NCI-H2029 (cell line): ENCODE measurements around the gene RNF166.

Source experiments
- DNase-seq: peaks from one replicate; lab custom pipeline; 2025; lab: John Stamatoyannopoulos, UW

Gene RNF166

DNA sequence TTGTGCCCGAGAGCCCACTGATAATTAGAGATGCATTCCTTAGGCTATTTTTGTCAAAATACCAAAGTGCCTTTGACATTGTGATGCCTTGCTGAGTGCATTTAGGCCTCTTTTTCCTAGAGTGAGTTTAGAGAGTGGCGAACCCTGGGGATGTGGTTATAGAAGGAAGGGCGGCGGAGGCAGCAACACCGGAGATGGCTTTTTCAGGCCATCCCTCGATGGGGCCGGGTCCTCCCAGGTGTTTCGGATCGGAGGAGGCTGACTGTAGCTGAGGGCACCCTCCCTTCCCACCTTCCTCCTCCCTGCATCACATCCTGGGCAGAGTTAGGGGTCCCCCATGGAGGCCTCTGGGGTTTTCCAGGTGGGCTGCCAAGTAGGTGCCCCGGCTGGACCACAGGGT lies 13.3 kb downstream of the RNF166 start:
- no peak for DNase-seq

DNA sequence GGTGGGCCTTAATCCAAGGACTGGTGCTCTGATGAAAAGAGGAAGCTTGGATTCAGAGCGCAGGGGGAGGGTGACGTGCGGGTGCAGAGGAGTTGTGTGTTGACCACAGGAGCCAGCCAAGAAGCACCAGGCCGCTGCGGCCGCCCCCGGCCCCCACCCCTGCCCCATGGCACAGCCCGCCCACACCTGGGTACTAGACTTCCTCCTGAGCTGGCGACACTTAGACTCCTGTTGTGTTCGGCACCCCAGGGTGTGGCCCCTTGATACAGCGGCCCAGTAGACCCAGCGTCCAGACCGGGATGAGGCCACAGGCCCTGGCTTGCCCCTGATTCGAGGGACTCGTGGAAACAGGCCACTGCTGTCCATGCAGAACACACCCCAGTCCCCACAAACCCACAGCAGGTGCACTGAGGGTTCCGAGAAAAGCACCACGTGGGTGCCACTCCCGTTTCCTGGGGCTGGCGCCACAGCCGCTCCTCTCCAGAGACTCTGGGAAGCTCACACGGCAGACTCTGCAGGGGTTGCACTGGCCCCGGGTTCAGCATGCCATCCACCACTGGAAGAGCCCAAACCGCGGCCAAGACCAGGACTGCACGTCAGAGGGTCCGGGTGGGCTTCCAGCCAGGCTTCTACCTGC lies 14.2 kb downstream of the RNF166 start:
- no peak for DNase-seq

DNA sequence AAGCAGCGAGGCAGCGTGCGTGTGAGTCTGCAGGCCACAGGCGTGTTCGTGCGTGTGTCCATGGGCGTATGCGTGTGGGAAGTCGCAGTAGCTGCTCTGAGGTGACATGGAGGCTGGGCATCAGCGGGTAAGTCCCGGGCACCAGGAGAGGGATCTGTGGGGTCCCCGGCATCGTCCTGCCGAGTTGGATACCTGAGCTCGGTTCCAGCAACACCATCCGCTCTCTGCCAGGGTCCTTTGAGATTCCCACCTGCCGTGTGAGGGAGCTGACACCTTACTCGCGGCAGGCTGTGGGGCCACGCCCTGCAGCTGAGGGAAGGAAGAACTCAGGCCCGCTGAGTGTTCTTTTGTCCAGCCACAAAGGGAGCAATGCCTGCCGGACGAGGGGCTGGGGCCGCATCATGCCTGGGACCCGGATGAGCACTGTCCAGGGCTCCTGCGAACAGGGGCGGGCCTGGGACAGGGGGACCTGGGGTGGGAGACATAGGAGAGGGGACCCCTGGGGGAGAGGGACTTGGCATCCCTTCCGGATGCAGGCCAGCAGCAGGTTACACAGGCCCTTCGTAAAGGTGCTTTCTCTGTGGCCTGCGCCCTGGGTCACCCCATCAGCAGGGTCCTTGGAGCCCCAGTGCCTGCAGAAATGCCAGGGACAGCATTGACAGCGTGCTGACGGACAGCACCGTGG lies 14.9 kb downstream of the RNF166 start:
- no peak for DNase-seq

DNA sequence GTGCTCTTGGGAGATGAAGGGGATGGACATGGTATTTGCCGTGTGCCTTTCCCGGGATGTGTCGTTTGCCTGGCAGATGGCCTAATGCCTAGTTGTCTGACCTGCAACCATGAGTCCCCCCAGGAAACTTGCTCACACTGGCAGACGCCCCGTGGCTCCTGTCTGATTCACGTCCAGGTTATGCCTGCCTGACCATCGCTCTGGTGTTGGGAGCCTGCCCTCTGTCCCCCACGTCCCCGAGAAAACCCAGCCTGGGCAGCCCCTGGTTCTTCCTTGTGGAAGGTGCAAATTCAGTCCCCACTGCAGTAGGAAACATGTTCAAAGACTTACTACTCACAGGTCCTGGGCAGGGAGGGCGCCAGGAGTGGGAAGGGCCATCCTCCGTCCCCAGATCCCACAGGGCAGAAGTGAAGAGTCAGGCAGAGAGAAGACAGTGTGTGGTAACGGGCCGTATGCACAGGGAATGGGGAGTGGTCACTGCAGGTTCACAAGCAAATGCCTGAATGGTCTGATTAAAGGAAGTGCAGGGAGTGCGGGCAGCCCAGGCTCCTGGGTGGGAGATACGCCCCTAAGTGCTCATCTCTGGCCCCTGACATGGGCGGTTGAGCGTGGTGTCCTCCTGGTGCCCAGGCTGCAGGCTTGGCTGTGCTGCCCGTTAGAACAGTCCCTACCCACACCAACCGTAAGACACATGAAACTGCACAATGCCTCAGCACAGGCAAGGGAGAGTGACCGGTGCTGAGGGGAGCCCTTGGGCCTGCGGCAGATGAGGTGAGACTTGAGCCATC lies 15.7 kb downstream of the RNF166 start:
- no peak for DNase-seq

DNA sequence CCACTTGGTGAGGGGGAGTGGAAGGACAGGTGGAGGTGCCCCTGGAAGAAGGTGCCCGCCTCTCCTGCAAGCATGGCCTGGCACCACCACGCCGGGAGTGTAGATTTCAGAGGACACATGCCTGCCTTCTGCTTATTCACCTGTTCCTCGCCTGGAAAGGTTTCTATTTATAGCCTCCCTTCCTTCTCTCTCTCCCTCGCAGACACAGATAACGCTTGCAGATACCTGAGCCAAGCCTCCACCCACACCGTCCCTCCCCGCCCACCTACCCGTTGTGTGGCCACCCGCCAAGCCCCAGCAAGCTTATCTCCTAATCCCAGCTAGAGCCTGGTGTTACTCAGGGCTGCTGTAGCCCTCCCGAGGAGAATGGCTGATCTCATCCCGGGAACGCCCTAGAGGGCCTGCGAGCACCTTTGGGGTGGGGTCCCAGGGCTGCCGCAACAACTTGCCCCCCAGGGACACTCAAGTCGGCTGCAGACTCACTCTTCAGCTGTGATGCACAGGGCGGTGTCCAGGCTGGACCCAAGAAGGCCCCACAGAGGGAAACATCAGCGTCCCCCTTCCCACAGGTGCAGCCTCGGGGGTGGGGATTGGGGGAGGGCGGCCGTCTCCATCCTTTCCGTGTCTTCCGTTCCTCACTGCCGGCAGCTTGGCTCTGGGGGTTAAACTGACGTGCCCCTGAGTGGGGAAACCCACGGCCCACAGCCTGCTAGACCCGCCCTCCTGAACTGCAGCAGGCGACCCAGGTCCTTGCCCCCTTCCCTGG lies 18.0 kb downstream of the RNF166 start:
- DNase-seq = peak; percentile 76

DNA sequence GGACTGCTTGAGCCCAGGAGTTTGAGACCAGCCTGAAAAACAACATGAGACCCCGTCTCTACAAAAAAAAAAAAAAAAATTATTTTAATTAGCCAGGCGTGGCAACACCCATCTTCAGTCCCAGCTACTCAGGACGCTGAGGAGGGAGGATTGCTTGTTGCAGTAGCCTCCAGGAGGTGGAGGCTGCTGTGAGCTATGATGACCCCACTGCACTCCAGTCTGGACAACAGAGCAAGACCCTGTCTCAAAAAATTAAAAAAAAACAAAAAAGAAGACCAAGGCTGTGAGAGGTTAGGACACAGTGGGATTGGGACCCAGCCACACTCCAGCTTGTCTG lies 18.6 kb downstream of the RNF166 start:
- no peak for DNase-seq

DNA sequence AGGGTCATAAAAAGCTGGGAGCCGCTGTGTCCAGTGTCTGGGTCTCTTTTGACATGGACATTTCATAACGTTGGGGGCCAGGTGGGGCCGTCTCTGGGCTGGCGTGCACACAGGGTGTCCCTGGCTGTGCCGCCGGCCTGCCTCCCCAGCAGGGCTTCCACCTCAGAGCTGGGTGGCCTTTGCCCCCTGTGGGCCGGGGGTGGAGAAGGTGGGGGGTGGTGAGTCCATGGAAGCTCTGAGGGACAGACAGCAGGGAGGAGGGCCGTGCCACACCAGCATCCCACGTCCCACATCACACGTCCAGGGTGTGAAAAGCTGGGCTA lies 19.0 kb downstream of the RNF166 start:
- no peak for DNase-seq

DNA sequence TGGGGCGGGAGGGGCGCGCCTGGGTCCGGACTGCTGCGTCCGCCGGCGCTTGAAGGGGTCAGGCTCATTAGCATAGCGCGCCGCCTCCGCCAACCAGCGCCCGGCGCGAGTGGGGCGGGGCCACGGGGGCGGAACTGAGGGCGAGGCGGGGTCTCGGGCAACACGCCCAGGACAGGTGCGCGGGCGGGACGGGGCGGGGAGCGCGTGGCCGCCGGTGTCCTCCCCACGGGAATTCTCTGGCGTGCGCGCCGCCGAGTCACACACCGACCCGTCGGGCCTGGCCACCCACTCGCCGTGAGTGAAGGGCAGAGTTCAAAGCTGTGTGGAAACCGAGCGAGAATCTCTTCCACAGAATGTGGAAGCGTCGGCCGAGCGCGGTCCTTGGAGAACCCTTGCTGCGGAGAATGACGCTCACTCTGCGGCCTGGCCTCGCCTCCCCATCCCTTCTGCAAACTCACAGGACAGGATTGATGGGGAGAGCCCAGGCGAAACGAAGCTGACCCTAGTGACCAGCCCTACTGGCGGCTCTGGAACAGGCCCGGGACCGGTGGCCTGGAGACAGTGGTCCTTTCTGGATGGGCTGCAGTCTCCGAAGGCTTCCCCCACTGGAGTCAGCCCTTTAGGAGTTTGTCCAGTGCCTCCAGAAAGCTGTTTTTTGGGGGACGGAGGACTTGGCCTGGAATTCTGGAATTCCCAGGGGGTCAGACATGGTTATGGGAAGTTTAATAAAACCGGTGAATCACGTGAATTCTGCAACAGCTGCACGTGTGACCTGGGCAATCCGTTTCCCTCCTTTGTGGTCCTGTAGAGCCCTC lies 19.6 kb downstream of the RNF166 start, which contains the start of gene SNAI3:
Gene SNAI3 (minus strand): TSS at position 69 of the 815 bp plus-strand sequence. CDS start 101 bp downstream, outside the sequence.
- DNase-seq = peak; percentile 47

DNA sequence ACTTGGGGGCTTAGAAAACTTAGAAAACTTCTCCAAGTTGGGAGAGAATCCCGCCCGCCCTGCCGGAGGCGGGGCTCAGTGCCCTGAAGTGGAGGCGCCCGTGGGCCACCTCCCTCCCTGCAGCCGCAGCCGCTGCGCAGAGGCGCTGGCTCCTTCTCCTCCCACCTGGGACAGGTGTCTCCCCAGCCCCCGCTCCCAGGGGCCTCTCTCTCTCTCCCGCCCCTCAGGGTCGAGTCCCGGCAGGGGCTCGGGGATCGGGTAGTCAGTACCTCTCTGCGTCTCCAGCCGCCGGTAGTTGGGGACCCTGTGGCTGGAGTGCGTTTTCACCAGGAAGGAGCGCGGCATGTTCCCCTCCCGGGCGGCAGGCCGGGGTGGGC lies 20.2 kb downstream of the RNF166 start:
- peak; percentile 35 for DNase-seq

DNA sequence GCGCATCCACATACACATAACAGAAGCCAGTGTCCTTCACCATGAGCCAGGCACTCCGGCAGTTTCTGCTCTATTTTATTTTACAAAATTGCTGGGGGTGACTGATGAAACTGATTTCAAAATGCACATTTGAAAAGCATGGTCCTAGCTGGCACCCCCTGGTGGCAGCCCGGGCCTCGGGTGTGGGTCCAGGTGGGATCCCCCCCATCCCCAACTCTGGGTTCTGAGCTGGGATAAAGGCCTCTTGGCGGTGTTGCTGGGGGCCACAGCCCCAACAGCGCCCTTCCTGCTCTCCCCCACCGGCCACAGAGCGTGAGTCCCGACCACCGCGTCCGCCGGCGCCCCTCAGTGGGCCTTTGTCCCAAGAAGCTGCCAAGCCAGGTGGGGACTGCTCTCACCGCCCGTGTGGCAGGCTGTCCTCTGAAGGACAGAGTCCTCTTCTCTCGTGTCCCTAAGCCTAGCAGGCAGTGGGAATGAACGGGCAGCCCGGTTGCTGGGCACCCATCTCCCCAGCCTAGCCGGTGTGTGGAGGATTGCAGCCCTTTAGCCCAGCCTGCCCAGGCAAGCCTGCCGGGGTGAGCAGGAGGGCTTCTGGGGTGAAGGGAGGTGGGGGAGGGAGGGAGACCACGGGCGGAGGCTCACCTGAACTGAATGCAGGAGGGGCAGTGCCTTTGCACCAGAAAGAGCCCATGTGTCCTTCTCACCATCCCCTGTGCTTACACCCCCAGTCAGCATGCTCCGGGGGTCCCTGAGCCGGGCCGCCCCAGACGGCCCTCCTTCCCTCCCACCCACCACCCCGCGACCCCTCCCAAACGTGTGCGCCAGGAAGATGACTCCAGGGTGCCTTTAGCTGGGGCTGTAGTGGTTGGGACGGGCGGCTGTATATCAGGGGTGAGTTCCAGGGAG lies 20.8 kb downstream of the RNF166 start:
- DNase-seq = no peak

DNA sequence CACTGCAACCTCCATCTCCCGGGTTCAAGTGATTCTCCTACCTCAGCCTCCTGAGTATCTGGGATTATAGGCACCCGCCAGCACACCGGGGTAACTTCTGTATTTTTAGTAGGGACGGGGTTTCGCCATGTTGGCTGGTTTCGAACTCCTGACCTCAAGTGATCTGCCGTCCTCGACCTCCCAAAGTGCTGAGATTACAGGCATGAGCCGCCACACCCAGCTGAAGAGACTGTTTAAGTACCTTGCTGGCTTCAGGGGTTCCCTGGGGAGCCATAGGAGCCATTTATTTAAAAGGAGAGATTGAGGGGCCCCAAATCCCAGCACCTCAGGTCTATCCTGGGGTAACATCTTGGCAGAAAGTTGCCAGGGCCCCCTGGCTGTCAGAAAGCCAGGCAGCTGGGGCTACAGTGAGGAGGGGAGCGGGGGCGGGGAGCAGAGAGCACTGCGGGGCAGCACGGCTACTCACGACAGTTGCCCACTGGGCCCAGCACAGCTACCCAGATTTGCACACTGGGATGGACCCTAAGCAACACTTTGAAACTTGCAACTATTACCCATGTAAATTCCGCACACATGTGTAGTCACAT lies 21.5 kb downstream of the RNF166 start:
- no peak for DNase-seq

DNA sequence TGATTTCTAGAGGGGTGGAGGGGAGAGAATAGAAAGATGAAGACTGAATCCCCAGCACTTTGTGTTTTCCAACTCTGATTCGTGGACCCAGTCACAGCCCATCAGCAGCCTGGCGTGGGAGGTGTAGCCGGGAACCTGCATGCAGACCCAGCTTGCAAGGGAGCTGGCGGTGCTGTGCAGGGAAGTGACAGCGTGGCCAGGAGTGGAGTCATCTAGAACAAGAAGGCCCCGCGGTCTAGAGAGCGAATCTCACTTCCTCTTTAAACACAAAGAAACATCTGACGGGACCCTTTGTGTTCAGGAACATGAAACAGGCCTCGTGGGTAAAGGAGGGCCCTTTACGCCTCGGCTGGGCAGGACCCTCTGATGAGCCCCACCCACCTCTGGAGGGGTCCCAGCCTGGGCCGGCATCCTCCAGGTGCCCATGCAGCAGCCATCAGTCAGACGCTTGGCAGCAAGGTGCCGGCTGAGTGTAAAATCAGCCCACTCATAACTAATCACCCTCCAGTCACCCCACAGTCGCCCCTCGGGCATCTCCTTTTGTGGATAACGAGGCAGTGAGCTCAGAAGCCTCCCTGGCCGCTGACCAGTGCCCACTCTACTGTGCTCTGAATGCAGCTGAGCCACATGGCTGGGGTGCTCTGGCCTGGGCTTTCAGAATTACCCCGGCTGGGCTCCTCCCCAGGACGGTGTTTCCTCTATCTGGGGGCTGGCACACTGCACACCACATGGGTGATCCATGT lies 24.3 kb downstream of the RNF166 start:
- no peak for DNase-seq

DNA sequence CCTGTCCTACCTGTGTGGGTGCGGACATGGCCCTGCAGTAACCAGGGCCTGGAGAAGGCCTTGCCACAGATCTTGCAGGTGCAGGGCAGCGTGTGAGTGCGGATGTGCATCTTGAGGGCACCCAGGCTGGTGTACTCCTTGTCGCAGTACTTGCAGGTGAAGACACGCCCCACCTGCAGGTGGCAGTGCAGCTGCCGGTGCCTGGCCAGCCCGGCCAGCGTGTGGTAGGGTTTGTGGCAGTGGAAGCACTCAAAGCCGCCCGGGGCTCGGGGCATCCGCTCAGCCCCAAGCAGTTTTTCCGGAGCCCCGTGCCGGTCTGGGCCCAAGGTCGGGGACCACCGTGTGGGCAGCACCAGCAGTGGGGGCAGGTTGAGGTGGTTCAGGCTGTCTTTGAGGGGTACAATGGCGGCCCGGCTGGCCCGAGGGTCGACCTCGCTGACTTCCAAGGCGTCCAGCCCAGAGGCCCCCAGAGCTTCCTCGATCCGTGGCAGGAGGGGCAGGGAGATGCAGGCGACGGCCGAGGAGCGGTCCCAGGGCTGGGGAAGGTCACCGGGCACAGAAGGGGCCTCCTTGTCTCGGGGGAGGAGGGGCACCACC lies 25.0 kb downstream of the RNF166 start:
- no peak for DNase-seq

DNA sequence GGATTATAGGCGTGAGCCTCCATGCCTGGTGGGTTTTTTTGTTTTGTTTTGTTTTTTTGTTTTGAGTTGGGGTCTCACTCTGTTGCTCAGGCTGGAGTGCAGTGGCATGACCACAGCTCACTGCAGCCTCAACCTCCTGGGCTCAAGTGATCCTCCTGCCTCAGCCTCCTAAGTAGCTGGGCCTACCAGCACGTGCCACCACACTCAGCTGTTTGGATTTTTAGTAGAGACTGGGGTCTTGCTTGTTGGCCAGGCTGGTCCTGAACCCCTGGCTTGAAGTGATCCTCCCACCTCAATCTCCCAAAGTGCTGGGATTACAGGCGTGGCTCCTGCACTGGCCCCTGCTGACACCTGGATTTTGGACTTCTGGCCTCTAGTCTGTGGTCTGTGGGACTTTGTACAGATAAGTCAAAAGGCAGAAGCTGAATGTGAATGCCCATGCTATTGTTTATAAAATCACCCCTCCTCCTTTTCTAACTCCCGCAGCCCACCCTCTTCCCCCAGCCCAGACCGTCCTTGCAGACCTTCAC lies 25.6 kb downstream of the RNF166 start:
- no peak for DNase-seq

DNA sequence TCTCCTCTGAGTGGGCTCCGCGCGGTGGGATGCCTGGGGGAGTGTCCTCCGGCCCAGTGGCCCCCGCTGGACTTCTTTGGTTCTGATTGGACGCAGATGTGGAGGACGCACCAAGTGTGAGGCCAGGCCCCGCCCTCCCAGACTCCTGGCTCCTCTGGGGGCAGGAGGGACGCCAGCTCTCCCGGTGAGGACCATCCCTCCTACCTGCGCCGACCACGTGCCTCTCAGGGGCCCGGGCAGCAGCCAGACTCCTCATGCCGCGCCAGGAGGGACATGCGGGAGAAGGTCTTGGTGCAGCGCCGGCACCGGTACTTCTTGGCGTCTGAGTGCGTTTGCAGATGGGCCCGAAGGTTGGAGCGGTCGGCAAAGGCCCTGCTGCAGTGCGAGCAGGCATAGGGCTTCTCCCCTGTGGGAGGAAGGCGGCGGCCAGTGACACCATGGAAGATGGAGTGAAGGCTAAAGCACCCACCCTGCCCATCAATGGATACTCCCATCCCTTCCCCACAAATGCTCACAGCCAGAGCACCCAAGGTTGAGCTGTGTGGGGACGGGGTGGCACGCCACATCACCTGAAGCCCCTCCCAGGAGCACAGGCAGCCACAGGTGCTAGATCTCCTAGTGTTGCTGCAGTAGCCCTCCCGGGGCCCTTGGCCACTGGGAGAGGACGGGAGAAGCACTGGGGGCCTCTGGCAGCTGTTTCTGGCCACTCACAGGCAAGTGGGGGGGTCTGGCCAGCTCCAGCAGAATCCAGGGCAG lies 27.8 kb downstream of the RNF166 start:
- DNase-seq = no peak

DNA sequence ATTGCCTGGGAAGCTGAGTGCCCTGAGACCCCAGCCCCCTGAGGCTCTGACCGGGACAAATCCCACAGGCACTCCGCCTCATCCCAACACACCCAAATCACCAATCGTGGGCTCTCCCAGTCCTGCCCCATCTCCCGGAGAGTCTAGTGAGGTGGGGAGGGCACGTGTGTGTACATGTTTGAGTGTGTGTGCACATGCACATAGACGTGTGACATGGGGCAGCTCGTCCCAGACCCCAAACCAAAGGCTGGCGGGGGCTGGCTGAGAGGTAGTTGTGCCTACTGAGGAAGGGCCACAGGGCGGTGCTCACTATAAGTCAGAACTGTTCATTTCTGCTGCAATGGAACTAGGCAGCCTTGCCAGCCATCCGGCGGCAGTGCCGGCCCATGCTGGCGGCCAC lies 28.5 kb downstream of the RNF166 start:
- no peak for DNase-seq

DNA sequence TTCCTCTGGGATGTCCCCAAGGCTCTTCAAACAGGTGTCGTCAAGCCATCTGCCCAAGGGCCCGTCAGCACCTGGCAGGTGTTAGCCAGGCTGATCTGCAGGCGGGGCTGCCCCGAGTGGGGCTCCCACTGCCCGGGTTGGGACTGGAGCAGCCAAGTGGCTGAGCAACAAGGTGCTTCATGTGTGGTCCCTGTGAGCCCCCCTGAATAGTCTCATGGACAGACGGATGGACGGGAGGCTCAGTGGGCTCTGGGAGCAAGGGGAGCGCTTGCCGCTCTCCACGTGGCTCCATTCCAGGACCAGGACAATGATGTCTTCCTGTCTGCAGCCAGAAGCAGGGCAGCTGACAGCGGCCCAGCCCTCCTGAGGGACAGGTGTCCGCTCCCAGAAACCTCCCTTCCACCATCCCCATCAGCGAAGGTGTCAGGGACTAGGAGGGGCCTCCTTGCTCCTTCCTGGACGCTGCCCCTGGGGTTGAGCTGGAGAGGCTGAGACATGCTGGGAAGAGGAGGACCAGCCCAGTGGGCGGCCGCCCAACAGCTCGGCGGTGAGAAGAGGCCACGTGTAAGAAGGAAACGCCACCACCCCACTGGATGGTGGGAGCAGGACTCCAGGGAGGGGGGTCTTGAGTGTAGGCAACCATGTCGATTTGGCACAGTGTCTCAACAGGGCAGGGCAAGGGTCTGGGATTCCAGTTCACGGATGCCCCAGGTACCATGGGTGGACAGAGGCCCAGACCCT lies 29.5 kb downstream of the RNF166 start:
- DNase-seq = no peak
